Left colon (tissue), 2 donors: ENCODE results near the gene PHACTR1. TPM values are rescaled to one million over a fixed set of nuclear protein-coding genes. Genes with fewer than 3 reads are reported as not detected.
"Not testable (repeated sequence)": the region's sequence is repeated elsewhere in the genome, so short reads cannot be mapped to it uniquely, and the experiment has no call there.

Experiments used
- ATAC-seq: fragments of 200-7000 bp; cut with Tn5 transposase; one replicate; pipeline ENCODE4 v1.9.1; 2020; ENCODE audit warnings: mild to moderate bottlenecking, moderate library complexity
- DNase-seq, 2 donors: peaks; one replicate each; pipeline ENCODE4 v3.0.0-alpha.2; 2020
- intact Hi-C, 2 donors: fragments of 100-400 bp; cut with DNase I in 1 of 2; cut with micrococcal nuclease in 1 of 2; formaldehyde crosslinking; loops; one replicate each; pipeline versions ENCODE4 v1.11.2 to v1.14.0; 2022; cut with DNase I, micrococcal nuclease
- total RNA-seq, 2 donors: library from RNA; stranded (reverse); fragmentation: NEBNext Ultra II Directional; extraction: Animal tissue kit (Norgen Biotek cat#: 25700); gene quantifications; one replicate each; pipeline ENCODE4 v1.2.1, GENCODE V29; 2021
- donor health status: DM: no; HTN: no; CAD: no.
- donor health status: DM: yes; HTN: yes; CAD: no.

The PHACTR1 gene
- total RNA-seq, 2 donors from 2014 or later = 1.5 to 3.7 TPM

GRCh38 chr6:13307508-13307995 is 591.0 kb downstream of the PHACTR1 start:
- intact Hi-C loops = no loop called here
- no peak for ATAC-seq
- no peak for DNase-seq

- intact Hi-C loops = no loop called here
- DNase-seq = no peak
- no peak for ATAC-seq
Observed at GRCh38 chr6:13308332-13308731, 591.8 kb downstream of the PHACTR1 start.

- DNase-seq = no peak
- intact Hi-C loops = no loop called here
- no peak for ATAC-seq
Observed at GRCh38 chr6:13311155-13311554, 594.6 kb downstream of the PHACTR1 start.

GRCh38 chr6:13314806-13315205 is 598.2 kb downstream of the PHACTR1 start:
- ATAC-seq (no peak), DNase-seq (no peak)
- intact Hi-C loops = no loop called here

- ATAC-seq (no peak), DNase-seq (no peak)
- intact Hi-C loops = no loop called here
Observed at GRCh38 chr6:13315896-13316295, 599.3 kb downstream of the PHACTR1 start.

DNA sequence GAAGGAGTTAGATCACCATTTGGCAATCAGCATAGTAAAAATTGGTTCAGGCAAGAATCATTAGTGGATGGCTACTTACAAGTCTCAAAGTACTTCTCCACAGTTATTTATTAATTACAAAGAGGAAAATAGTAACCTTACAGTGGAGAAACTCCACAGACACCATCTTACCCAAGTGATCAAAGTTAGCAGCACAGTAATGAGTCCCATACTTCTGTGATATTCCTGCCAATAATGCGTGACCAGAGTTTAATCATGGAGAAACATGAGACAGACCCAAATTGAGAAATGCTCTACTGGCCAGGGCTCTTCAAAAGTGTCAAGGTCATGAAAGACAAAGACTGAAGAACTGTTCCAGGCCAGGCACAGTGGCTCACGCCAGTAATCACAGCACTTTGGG is 602.3 kb downstream of the PHACTR1 start:
- intact Hi-C loops = no loop called here
- ATAC-seq (no peak), DNase-seq (no peak)

DNA sequence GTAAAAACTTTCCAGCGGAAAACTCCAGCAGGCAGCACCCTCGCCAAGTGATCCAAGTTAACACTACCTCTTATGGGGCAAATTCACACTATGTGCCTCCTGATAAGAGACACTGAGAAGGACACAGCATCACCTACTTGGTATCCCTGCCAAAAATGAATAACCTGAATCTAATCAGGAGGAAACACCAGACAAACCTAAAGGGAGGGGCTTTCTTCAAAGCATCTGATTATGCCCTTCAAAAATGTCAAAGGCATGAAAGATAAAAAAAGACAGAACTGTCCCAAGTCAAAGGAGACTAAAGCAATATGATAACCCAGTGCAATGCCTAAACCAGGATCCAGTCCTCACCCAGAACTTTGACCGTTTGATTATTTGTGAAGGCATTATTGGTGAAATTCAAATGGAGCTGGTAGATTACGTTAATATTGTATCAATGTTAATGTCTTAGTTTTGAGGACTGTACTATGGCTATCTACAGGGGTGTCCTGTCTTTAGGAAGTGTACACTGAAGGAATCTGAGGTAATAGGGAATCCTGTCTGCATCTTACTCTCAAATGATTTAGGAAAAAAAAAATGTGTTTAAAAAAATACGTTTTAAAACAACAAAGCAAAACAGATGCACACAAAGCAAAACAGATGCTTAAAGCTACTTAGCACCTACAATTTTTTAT is 603.5 kb downstream of the PHACTR1 start:
- ATAC-seq (no peak), DNase-seq (no peak)
- intact Hi-C loops = no loop called here

GRCh38 chr6:13326031-13326586 is 609.5 kb downstream of the PHACTR1 start:
- DNase-seq, intact Hi-C loops, ATAC-seq: not testable (repeated sequence)

- ATAC-seq = peak; percentile 22
- no peak for DNase-seq
Observed at GRCh38 chr6:13327691-13328075, 611.1 kb downstream of the PHACTR1 start.

DNA sequence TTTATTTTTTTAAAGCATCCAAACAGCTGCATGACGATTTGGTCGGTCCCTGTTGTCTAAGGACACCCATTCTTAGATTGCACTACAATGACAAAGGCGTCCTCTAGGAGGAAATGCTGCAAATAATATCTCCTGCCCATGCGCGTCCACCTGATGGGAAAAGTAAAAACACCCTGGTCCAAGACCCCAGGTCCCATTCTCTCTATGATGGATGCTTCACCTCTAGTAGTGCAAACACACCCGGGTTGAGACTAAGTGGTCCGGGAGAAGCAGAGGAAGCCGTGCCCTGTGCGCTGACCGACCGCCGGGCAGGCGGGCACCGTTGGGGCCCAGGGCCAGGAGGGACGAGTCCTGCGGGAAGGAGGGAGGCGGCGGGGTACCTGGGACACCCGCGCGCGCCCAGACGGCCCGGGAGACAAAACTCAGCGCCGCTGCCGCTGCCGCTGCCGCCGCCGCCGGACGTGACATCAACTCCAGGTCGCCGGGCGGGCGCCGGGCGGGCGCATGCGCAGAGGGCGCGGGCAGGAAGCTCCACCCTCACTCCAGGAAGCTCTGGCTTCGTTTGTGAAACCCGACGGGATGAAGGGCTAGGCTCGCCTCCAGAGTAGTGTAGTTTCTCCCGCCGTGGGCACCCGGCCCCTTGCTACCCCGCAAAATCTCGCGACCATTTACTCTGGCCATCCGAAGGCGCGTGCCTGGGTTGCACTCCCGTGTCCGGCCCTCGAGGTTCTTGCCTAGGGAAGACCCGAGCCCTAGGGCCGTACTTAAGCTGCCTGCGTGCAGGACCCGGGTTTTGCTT is 611.7 kb downstream of the PHACTR1 start, which contains the start of gene TBC1D7:
Gene TBC1D7, minus strand, starts transcription at position 462 of the 799 bp plus-strand sequence. CDS start 1,639 bp downstream, outside the sequence.
- intact Hi-C loops = no loop called here
- peak; percentile 92 for DNase-seq
- ATAC-seq = peak; percentile 95

More at GRCh38 chr6:13327691-13328075, 611.1 kb downstream of the PHACTR1 start:
- intact Hi-C loops = no loop called here

DNA sequence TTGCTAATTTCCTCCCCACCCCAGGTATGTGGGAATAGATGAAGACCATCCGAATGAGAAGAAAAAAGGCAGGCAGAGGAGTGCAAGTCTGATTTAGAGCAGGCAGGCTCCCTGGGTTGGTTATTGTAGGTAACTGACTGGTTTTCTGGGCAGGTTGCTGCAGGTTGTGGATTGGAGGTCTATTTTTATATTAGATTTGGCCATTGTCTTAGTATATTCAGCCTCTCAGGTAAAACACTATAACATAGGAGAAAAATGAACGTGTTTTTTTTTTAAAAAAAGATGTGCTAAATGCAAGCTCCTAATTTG is 612.3 kb downstream of the PHACTR1 start:
- ATAC-seq = no peak
- intact Hi-C loops = no loop called here

GRCh38 chr6:13331516-13332348 is 615.2 kb downstream of the PHACTR1 start:
- ATAC-seq (peak; percentile 18), DNase-seq (no peak)
- intact Hi-C loops = loop anchor here in 1 of 2 donors (10.0 kb wide), 1 partner anchor 417 kb away; no protein-coding TSS in a partner anchor

More for the DNA sequence above, 612.3 kb downstream of the PHACTR1 start:
- DNase-seq = no peak

DNA sequence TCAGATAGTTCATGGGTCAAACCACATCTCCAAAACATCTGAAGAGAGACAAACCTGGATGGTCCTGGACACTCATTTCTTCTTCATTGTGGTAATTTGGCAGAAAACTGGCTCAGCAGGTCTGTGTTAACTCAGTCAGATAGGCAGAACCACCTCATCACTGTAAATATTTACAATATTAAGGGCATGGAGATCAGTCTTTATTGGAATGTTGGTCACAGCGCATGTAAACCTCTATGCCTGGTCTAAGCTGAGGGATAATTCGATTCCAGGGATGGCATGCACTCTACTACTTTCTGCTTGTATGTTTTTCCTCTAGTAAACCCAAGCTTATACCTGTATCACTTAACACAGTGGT is 615.8 kb downstream of the PHACTR1 start:
- DNase-seq (no peak), ATAC-seq (no peak)
- intact Hi-C loops = loop anchor here in 1 of 2 donors (10.0 kb wide), 1 partner anchor 418 kb away; no protein-coding TSS in a partner anchor

- no peak for ATAC-seq
- DNase-seq = no peak
- intact Hi-C loops = loop anchor here in 1 of 2 donors (10.0 kb wide), 1 partner anchor 420 kb away; no protein-coding TSS in a partner anchor
Observed at GRCh38 chr6:13334953-13335352, 618.4 kb downstream of the PHACTR1 start.

- DNase-seq (peak; percentile 60 to 76), ATAC-seq (peak; percentile 84)
- intact Hi-C loops = loop anchor here in 1 of 2 donors (10.0 kb wide), 1 partner anchor 422 kb away; no protein-coding TSS in a partner anchor
Observed at GRCh38 chr6:13336553-13336952, 620.0 kb downstream of the PHACTR1 start.

GRCh38 chr6:13338038-13338437 is 621.5 kb downstream of the PHACTR1 start:
- intact Hi-C loops = loop anchor here in 1 of 2 donors (10.0 kb wide), 1 partner anchor 423 kb away; no protein-coding TSS in a partner anchor
- ATAC-seq = no peak
- no peak for DNase-seq
